ENCODE results near the gene PCDHA1. TPM values are rescaled to one million over a fixed set of nuclear protein-coding genes. Genes with fewer than 3 reads are reported as not detected.
"Not testable (repeated sequence)": the region's sequence is repeated elsewhere in the genome, so short reads cannot be mapped to it uniquely, and the experiment has no call there.

The PCDHA1 gene
- total RNA-seq, 4 donors from 2014 or later, result not detected

- Histone ChIP-seq H3K4me3 (no peak overlapping the region), H3K27ac (no peak overlapping the region), H3K9me3 (peaks cover 0 to 50% (median 6%) of the 10 kb centered on the region in 4 donors), H3K4me1 (no peaks in the 10 kb centered on the region), H3K36me3 (no peaks in the 10 kb centered on the region), H3K27me3 (no peaks in the 10 kb centered on the region)
- TF ChIP-seq EP300 (IDR thresholded peaks at IDR 0.05) (no peak), POLR2A (IDR thresholded peaks at IDR 0.05) (no peak)
- TF ChIP-seq, protein P1, sequence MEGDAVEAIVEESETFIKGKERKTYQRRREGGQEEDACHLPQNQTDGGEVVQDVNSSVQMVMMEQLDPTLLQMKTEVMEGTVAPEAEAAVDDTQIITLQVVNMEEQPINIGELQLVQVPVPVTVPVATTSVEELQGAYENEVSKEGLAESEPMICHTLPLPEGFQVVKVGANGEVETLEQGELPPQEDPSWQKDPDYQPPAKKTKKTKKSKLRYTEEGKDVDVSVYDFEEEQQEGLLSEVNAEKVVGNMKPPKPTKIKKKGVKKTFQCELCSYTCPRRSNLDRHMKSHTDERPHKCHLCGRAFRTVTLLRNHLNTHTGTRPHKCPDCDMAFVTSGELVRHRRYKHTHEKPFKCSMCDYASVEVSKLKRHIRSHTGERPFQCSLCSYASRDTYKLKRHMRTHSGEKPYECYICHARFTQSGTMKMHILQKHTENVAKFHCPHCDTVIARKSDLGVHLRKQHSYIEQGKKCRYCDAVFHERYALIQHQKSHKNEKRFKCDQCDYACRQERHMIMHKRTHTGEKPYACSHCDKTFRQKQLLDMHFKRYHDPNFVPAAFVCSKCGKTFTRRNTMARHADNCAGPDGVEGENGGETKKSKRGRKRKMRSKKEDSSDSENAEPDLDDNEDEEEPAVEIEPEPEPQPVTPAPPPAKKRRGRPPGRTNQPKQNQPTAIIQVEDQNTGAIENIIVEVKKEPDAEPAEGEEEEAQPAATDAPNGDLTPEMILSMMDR (IDR thresholded peaks at IDR 0.05), result no peak
- DNase-seq (ENCODE audit: low spot score in 2 of 2), result no peak
- WGBS, 2 donors, result 44 to 50% methylated on average over 47 to 80 of the region's 87 CpGs
Observed at GRCh38 chr5:140842798-140843733, 57.1 kb downstream of the PCDHA1 start.

GRCh38 chr5:140848139-140849102 lies 62.5 kb downstream of the PCDHA1 start, which contains the start of gene PCDHA9:
Gene PCDHA9 (plus strand): TSS chr5:140848382. CDS start chr5:140848496, 114 bp downstream.
- not testable (repeated sequence) for H3K27ac ChIP-seq; H3K27me3 ChIP-seq; H3K4me1 ChIP-seq; DNase-seq (ENCODE audit: low spot score in 2 of 2); H3K36me3 ChIP-seq; H3K4me3 ChIP-seq
- H3K9me3 ChIP-seq, result peaks cover 0 to 62% (median 1%) of the 10 kb centered on the region in 4 donors
- WGBS, 2 donors, result 23 to 25% methylated on average over 24 to 34 of the region's 48 CpGs

DNA sequence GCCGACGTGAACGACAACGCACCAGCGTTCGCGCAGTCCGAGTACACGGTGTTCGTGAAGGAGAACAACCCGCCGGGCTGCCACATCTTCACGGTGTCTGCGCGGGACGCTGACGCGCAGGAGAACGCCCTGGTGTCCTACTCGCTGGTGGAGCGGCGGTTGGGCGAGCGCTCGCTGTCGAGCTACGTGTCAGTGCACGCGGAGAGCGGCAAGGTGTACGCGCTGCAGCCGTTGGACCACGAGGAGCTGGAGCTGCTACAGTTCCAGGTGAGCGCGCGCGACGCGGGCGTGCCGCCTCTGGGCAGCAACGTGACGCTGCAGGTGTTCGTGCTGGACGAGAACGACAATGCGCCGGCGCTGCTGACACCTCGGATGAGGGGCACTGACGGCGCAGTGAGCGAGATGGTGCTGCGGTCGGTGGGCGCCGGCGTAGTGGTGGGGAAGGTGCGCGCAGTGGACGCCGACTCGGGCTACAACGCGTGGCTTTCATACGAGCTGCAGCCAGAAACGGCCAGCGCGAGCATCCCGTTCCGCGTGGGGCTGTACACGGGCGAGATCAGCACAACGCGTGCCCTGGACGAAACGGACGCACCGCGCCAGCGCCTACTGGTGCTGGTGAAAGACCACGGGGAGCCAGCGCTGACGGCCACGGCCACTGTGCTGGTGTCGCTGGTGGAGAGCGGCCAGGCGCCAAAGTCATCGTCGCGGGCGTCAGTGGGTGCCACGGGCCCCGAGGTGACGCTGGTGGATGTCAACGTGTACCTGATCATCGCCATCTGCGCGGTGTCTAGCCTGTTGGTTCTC lies 64.1 kb downstream of the PCDHA1 start:
- 48 to 52% methylated on average over 52 to 97 of the region's 101 CpGs for WGBS, 2 donors
- H3K27me3 ChIP-seq; DNase-seq (ENCODE audit: low spot score in 2 of 2); H3K36me3 ChIP-seq; H3K4me1 ChIP-seq; H3K27ac ChIP-seq; H3K4me3 ChIP-seq: not testable (repeated sequence)
- H3K9me3 ChIP-seq, result peaks cover 0 to 58% (median 1%) of the 10 kb centered on the region in 4 donors

DNA sequence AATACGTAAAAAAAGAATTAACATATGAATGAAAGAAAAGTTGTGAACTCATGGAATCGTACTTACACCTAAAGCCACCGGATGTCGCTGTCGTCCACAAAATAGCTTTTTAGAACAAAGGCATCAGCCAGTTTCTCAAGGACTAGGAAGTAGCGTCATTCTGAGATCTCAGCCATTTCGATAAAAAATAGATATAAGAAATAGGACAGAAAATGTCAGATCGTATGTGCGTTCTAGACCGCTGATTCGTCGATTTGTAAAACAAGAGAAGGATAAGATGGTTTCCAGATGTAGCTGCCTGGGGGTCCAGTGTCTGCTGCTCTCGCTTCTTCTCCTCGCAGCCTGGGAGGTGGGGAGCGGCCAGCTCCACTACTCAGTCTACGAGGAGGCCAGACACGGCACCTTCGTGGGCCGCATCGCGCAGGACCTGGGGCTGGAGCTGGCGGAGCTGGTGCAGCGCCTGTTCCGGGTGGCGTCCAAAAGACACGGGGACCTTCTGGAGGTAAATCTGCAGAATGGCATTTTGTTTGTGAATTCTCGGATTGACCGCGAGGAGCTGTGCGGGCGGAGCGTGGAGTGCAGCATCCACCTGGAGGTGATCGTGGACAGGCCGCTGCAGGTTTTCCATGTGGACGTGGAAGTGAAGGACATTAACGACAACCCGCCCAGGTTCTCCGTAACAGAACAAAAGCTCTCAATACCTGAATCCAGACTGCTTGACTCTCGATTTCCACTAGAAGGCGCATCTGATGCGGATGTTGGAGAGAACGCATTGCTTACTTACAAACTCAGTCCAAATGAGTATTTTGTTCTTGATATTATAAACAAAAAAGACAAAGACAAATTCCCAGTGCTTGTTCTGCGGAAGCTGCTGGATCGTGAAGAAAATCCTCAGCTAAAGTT lies 70.1 kb downstream of the PCDHA1 start, which contains the start of gene PCDHA10:
Gene PCDHA10 (plus strand): TSS at position 126 of the 903 bp plus-strand sequence. CDS start 152 bp downstream, at position 278.
- WGBS, 2 donors, result 21 to 25% methylated on average over 44 of the region's 44 CpGs
- Histone ChIP-seq H3K9me3 (peaks cover 0 to 49% (median 4%) of the 10 kb centered on the region in 4 donors), H3K4me3 (peak within 1 kb of the TSS in 3 of 4 donors; percentile 17 to 46 (median 20)), H3K27me3 (no peaks in the 10 kb centered on the region), H3K36me3 (peaks cover 0 to 10% (median 0%) of the 10 kb centered on the region in 3 donors), H3K4me1 (no peaks in the 10 kb centered on the region), H3K27ac (no peak within 1 kb of the TSS)
- DNase-seq (ENCODE audit: low spot score in 2 of 2), result no peak
- TF ChIP-seq, protein P1 (IDR thresholded peaks at IDR 0.05), result peak in 3 of 5 experiments; percentile 8 to 25 (median 12)
- no peak for TF ChIP-seq POLR2A (IDR thresholded peaks at IDR 0.05)
